ENCODE measurements around the gene PWWP2B.

- no peak for TF ChIP-seq CTCF (IDR thresholded peaks at IDR 0.05; ENCODE audit: low read depth, low read length)
- TF ChIP-seq POLR2A (IDR thresholded peaks at IDR 0.05; ENCODE audit: extremely low read depth, insufficient read length): no peak
- no peak for TF ChIP-seq MAX (IDR thresholded peaks at IDR 0.05; ENCODE audit: low read depth, low read length)
- TF ChIP-seq MYC (IDR thresholded peaks at IDR 0.05; ENCODE audit: low read depth, low read length): no peak
These were observed 10.6 kb upstream of the PWWP2B start for GRCh38 chr10:132386419-132386831.

Data from NB4 (cell line).